Suprapubic skin (tissue), 3 donors: ENCODE measurements around the gene MOB3B.

Experiments used
- EP300 ChIP-seq: sonication (generic); formaldehyde crosslinking; IDR thresholded peaks from one replicate; pipeline ENCODE4 v1.6.1; 2017; ENCODE audit warnings: antibody characterized with exemption
- POLR2A ChIP-seq, 2 donors: fragments of 450-650 bp; IDR thresholded peaks; one replicate each; pipeline ENCODE4 v1.6.1; 2017; ENCODE audit warnings: antibody characterized with exemption in 2 of 2, mild to moderate bottlenecking in 2 of 2, moderate library complexity in 2 of 2
- TF ChIP-seq, protein P1 (sequence below), 2 donors: fragments of 200-600 bp in 1 of 2; fragments of 450-650 bp in 1 of 2; sonication (generic) in 1 of 2; IDR thresholded peaks; one replicate each; pipeline ENCODE4 v1.5.1; 2016 to 2019; ENCODE audit warnings: antibody characterized with exemption in 2 of 2, mild to moderate bottlenecking in 1 of 2, moderate library complexity in 1 of 2

DNA sequence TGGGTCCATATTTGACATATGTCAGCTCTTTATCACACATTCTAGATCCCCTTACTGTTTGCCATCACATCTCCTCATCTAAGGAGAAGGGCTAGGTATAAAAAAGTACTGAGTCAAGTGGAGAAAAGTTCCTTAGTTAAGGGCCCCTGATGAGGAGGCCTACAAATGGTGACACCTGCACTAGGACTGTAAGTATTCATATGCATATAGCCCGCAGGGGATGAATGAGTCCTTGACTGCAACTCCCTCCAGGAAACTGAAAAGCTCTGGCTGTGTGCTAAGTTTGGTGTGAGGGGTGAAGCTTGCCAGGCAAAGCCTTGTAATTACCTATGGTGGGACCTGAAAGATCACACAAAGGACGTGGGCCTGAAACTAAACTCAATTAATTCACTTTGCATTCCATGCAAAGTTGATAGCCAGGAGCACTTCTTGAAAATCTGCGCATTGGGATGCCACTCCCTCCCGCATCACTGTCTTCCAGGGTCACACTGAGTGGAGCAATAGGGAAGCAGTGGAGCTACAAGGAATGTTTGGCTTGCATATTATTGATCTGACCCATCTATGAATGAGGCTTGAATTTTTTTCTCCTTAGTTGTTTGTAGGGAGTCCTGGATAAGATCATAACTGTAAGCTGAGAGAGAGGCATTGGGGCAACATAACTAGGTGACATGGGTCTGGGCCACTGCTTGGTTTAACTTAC lies 220.8 kb downstream of the MOB3B start:
- TF ChIP-seq, protein P1, sequence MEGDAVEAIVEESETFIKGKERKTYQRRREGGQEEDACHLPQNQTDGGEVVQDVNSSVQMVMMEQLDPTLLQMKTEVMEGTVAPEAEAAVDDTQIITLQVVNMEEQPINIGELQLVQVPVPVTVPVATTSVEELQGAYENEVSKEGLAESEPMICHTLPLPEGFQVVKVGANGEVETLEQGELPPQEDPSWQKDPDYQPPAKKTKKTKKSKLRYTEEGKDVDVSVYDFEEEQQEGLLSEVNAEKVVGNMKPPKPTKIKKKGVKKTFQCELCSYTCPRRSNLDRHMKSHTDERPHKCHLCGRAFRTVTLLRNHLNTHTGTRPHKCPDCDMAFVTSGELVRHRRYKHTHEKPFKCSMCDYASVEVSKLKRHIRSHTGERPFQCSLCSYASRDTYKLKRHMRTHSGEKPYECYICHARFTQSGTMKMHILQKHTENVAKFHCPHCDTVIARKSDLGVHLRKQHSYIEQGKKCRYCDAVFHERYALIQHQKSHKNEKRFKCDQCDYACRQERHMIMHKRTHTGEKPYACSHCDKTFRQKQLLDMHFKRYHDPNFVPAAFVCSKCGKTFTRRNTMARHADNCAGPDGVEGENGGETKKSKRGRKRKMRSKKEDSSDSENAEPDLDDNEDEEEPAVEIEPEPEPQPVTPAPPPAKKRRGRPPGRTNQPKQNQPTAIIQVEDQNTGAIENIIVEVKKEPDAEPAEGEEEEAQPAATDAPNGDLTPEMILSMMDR (IDR thresholded peaks at IDR 0.05), result no peak
- no peak for TF ChIP-seq POLR2A (IDR thresholded peaks at IDR 0.05)
- no peak for TF ChIP-seq EP300
